ENCODE data around the gene UCN2.
"Not testable (repeated sequence)": the region's sequence is repeated elsewhere in the genome, so short reads cannot be mapped to it uniquely, and the experiment has no call there.

The UCN2 gene

GRCh38 chr3:48560648-48561018 lies 2.9 kb downstream of the UCN2 start:
- DNase-seq, result no peak

GRCh38 chr3:48558493-48559134 lies 5.0 kb downstream of the UCN2 start:
- DNase-seq, result no peak

GRCh38 chr3:48556796-48557626 lies 6.6 kb downstream of the UCN2 start, which contains the start of gene PFKFB4:
Gene PFKFB4 (minus strand): TSS chr3:48556803. CDS start chr3:48556777, 26 bp downstream.
- peak; percentile 100 for DNase-seq

- DNase-seq, result no peak
Measured at GRCh38 chr3:48555949-48556795, 7.4 kb downstream of the UCN2 start.

GRCh38 chr3:48555231-48555948 lies 8.2 kb downstream of the UCN2 start:
- no peak for DNase-seq

- DNase-seq, result no peak
Measured at GRCh38 chr3:48553886-48554845, 9.4 kb downstream of the UCN2 start.

- DNase-seq, result no peak
Measured at GRCh38 chr3:48553361-48553760, 10.2 kb downstream of the UCN2 start.

GRCh38 chr3:48552111-48552951 lies 11.2 kb downstream of the UCN2 start:
- no peak for DNase-seq

GRCh38 chr3:48551651-48552050 lies 11.9 kb downstream of the UCN2 start:
- not testable (repeated sequence) for DNase-seq

GRCh38 chr3:48548729-48549705 lies 14.6 kb downstream of the UCN2 start:
- DNase-seq, result peak; percentile 95

GRCh38 chr3:48548126-48548525 lies 15.5 kb downstream of the UCN2 start:
- DNase-seq, result no peak

GRCh38 chr3:48546203-48546829 lies 17.3 kb downstream of the UCN2 start:
- DNase-seq, result no peak

- DNase-seq, result no peak
Measured at GRCh38 chr3:48544141-48544540, 19.4 kb downstream of the UCN2 start.

- no peak for DNase-seq
Measured at GRCh38 chr3:48543271-48543866, 20.2 kb downstream of the UCN2 start.

- no peak for DNase-seq
Measured at GRCh38 chr3:48538451-48538850, 25.1 kb downstream of the UCN2 start.

- DNase-seq, result no peak
Measured at GRCh38 chr3:48536785-48537184, 26.8 kb downstream of the UCN2 start.

- DNase-seq, result no peak
Measured at GRCh38 chr3:48536116-48536515, 27.5 kb downstream of the UCN2 start.

- DNase-seq, result no peak
Measured at GRCh38 chr3:48535578-48535977, 28.0 kb downstream of the UCN2 start.

All from activated CD8-positive, alpha-beta memory T cell treated with anti-CD3 and anti-CD28 coated beads for 24 hours (primary cell).